Stimulated activated CD8-positive, alpha-beta memory T cell treated with anti-CD3 and anti-CD28 coated beads, Interleukin-2, amount 100 ng/mL, for 48 hours (primary cell): ENCODE data around the gene RELN.
"Not testable (repeated sequence)": the region's sequence is repeated elsewhere in the genome, so short reads cannot be mapped to it uniquely, and the experiment has no call there.

ENCODE experiments used
- DNase-seq, 2 donors: peaks; one replicate each; pipeline ENCODE4 v3.0.0-alpha.2; 2020; ENCODE audit warnings: low read depth in 2 of 2

RELN gene

GRCh38 chr7:103487419-103487818, 502.0 kb downstream of the RELN start:
- DNase-seq = no peak

- not testable (repeated sequence) for DNase-seq
These were observed 502.6 kb downstream of the RELN start for GRCh38 chr7:103486873-103487272.

GRCh38 chr7:103480771-103481170, 508.7 kb downstream of the RELN start:
- no peak for DNase-seq

- DNase-seq = no peak
These were observed 514.5 kb downstream of the RELN start for GRCh38 chr7:103474956-103475355.

- DNase-seq = no peak
These were observed 520.1 kb downstream of the RELN start for GRCh38 chr7:103469095-103469948.

- DNase-seq = no peak
These were observed 522.6 kb downstream of the RELN start for GRCh38 chr7:103466814-103467213.

- no peak for DNase-seq
These were observed 527.1 kb downstream of the RELN start for GRCh38 chr7:103462358-103462757.

GRCh38 chr7:103447073-103447960, 542.1 kb downstream of the RELN start:
- peak in 1 of 2 donors; percentile 12 for DNase-seq

GRCh38 chr7:103446049-103446520, 543.4 kb downstream of the RELN start, which contains the start of gene SLC26A5:
TSS of gene SLC26A5 (minus strand) at chr7:103446207. CDS start at chr7:103421514, 24,693 bp downstream.
- peak in 1 of 2 donors; percentile 5 for DNase-seq

GRCh38 chr7:103445228-103446048, 544.0 kb downstream of the RELN start:
- DNase-seq = no peak

GRCh38 chr7:103439661-103440060, 549.8 kb downstream of the RELN start:
- DNase-seq = no peak

GRCh38 chr7:103437623-103438022, 551.8 kb downstream of the RELN start:
- no peak for DNase-seq

- DNase-seq = no peak
These were observed 556.7 kb downstream of the RELN start for GRCh38 chr7:103432712-103433111.

GRCh38 chr7:103425177-103425576, 564.3 kb downstream of the RELN start:
- no peak for DNase-seq

- DNase-seq = no peak
These were observed 565.8 kb downstream of the RELN start for GRCh38 chr7:103423467-103424179.
